Immature natural killer cell (primary cell): Measurements from ENCODE around the gene PPA2. TPM values are rescaled to one million over a fixed set of nuclear protein-coding genes. Genes with fewer than 3 reads are reported as not detected.

ENCODE experiments used
- DNase-seq, 3 donors: peaks; one replicate each; pipeline ENCODE4 v3.0.0; 2022; ENCODE audit warnings: mixed read lengths in 1 of 3
- H3K27ac Mint-ChIP-seq, 6 donors: one replicate each; pipeline ENCODE4 v1.8.0; 2020; ENCODE audit warnings: mixed read lengths in 6 of 6, mild to moderate bottlenecking in 5 of 6, inconsistent platforms in 4 of 6, moderate library complexity in 3 of 6
- H3K27me3 Mint-ChIP-seq, 3 donors: one replicate each; pipeline ENCODE4 v1.8.0; 2020 to 2021; ENCODE audit warnings: low read depth in 3 of 3, mild to moderate bottlenecking in 3 of 3, mixed read lengths in 3 of 3, moderate library complexity in 3 of 3, inconsistent platforms in 1 of 3
- H3K36me3 Mint-ChIP-seq, 3 donors: one replicate each; pipeline ENCODE4 v1.8.0; 2020; ENCODE audit warnings: mixed read lengths in 3 of 3, inconsistent platforms in 2 of 3, mild to moderate bottlenecking in 2 of 3
- H3K4me1 Mint-ChIP-seq, 2 donors: one replicate each; pipeline ENCODE4 v1.8.0; 2020; ENCODE audit warnings: inconsistent platforms in 2 of 2, mild to moderate bottlenecking in 2 of 2, mixed read lengths in 2 of 2, moderate library complexity in 1 of 2
- H3K4me3 Mint-ChIP-seq, 5 donors: one replicate each; pipeline ENCODE4 v1.8.0; 2020; ENCODE audit warnings: mild to moderate bottlenecking in 5 of 5, mixed read lengths in 5 of 5, inconsistent platforms in 3 of 5, moderate library complexity in 3 of 5
- H3K9me3 Mint-ChIP-seq, 6 donors: one replicate each; pipeline ENCODE4 v1.8.0; 2020; ENCODE audit warnings: mild to moderate bottlenecking in 6 of 6, mixed read lengths in 6 of 6, inconsistent platforms in 4 of 6, moderate library complexity in 3 of 6
- polyA plus RNA-seq, 3 donors: library from polyadenylated mRNA; unstranded; fragments of 300-500 nt; fragmentation: Illumina TruSeq; gene quantifications; one replicate each; pipeline ENCODE4 v1.2.3, GENCODE V29; 2021

The PPA2 gene
- polyA plus RNA-seq, 3 donors from 2014 or later, result 91.4 to 110 (median 101) TPM

DNA sequence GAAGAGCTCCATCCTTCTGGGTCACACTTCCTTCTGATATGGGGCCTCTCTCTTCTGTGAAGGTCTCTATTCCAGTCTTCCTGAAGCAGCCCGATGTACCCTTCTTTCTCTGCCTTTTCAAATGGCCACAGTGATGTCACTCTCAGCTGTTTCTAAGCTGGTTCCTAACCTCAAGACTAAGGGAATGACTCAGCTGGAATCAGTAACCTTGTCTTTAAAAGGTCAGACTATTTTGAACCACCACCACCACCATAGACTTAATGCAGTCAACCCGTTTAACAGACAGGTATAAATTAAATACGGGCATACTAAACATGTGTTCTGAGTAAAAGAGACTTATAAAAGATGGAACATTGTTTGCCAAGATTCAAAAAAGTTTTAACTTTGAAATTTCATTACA, 121.0 kb downstream of the PPA2 start:
- peaks cover 5 to 12% (median 6%) of the 10 kb centered on the region in 3 donors for H3K36me3 Mint-ChIP-seq
- no peak for DNase-seq
- H3K27ac Mint-ChIP-seq, result no peak overlapping the region

DNA sequence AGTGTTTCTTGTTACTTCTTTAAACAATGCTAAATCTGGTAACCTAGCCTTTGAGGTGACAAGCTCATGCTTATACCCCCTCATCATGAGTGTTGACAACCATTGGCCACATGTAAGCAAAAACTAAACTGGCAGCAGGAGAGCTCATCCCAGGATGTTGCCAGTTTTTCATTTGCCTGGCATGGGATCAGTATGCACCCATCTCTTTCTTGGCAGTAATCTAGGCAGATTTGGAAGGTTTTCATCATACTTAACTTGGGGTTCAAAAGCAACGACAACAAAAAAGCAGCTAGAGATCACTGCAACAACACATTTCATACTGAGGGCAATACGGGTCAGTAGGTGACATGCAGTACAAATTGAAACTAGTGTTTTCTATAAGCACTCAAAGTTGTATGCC, 122.0 kb downstream of the PPA2 start:
- Mint-ChIP-seq H3K9me3 (no peaks in the 10 kb centered on the region), H3K4me1 (no peaks in the 10 kb centered on the region), H3K27me3 (no peaks in the 10 kb centered on the region), H3K4me3 (no peak overlapping the region), H3K27ac (no peak overlapping the region), H3K36me3 (peaks cover under 1 to 8% (median 5%) of the 10 kb centered on the region in 3 donors)
- DNase-seq, result no peak

More for the DNA sequence above, 121.0 kb downstream of the PPA2 start:
- no peaks in the 10 kb centered on the region for H3K4me1 Mint-ChIP-seq
- H3K9me3 Mint-ChIP-seq, result no peaks in the 10 kb centered on the region
- H3K27me3 Mint-ChIP-seq, result no peaks in the 10 kb centered on the region
- no peak overlapping the region for H3K4me3 Mint-ChIP-seq

DNA sequence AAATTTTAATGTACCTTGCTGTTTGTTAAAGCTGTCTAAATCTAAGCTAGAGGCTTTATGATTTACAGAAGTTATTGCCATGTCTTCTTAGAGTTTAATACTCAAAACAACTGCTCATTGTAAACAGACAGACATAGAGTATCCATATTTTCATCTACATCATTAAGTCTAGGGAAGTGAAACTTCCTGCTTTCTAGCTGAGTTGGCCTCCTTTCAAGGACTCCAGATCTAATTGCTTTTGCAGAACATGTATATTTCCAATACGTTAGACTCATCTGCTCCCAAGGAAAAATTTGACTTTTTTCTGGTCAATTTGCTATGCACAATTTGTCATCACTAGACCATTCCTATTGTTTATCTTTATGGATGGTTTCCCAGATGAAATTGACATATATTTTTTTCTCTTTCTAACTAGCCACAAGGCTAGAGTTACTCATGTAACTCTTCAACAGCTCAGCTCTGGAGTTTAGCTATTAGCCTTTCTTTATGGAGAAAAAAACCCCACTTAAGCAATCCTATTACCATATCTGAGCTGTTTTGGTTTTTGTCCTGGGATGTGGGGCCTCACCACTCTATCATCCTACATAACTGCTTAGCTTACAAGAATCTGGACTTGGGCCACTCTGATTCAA, 122.9 kb downstream of the PPA2 start:
- Mint-ChIP-seq H3K27ac (no peak overlapping the region), H3K4me3 (no peak overlapping the region), H3K27me3 (no peaks in the 10 kb centered on the region), H3K36me3 (peaks cover 0 to 8% (median 5%) of the 10 kb centered on the region in 3 donors), H3K4me1 (no peaks in the 10 kb centered on the region), H3K9me3 (no peaks in the 10 kb centered on the region)
- no peak for DNase-seq

DNA sequence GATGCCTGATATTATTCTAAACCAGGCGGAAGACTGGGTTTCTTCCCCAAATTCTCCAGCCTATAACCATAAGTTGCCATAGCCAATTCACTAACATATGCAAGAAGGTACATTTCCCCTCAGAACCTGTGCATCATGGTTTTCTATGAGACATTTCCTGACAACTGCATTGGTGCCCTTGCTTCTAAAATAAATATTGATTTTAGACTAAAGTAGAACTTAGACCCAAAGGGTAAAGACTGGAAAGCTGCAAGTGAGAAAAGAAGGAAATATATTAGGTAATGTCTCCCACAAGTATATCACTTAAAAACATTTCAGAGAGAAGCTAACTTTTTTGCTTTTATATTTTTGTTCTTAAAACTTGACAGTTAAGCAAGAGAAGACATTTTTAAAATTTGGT, 125.1 kb downstream of the PPA2 start:
- no peak overlapping the region for H3K4me3 Mint-ChIP-seq
- DNase-seq, result no peak
- H3K9me3 Mint-ChIP-seq, result no peaks in the 10 kb centered on the region
- no peaks in the 10 kb centered on the region for H3K36me3 Mint-ChIP-seq
- H3K27me3 Mint-ChIP-seq, result no peaks in the 10 kb centered on the region
- H3K27ac Mint-ChIP-seq, result no peak overlapping the region
- no peaks in the 10 kb centered on the region for H3K4me1 Mint-ChIP-seq

DNA sequence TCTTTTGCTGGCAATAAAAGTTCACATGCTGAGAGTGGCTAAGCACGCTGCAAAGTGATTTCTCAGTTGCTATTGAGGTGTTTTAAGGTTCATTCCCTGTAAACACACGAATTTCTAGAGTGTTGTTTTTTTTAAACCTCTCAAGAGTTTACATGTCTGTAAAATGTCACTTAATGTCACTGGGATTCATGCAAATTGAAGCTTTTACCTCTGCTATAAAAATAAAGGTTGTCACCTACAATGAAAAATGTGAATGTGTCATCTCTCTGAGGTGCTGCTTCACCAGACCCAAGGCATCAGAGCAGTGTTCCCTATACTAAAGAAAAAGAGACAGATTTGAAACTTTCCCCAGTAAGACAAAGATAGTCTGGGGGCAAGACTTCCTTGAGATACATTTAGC, 127.0 kb downstream of the PPA2 start:
- Mint-ChIP-seq H3K4me1 (no peaks in the 10 kb centered on the region), H3K9me3 (no peaks in the 10 kb centered on the region), H3K27me3 (no peaks in the 10 kb centered on the region), H3K27ac (no peak overlapping the region), H3K4me3 (no peak overlapping the region), H3K36me3 (no peaks in the 10 kb centered on the region)
- DNase-seq, result no peak

DNA sequence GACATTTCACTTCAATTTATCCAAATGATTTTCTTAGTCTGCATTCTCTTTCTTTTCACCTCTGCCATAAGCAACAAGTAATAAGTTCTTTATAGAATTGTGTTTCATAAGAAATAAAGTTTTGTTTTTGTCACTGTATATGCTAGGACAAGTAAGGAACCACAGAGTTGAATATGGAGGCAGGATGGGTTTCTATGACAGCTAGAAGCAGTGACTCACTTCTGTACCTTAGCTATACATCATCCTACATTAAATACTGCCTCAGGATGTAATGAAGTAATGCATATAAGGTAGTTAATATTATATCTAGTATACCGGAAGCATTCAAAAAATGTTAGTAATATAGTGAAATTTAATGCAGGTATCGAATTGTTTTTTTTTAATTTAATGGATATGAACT, 128.0 kb downstream of the PPA2 start:
- DNase-seq, result no peak
- H3K4me1 Mint-ChIP-seq, result no peaks in the 10 kb centered on the region
- no peaks in the 10 kb centered on the region for H3K36me3 Mint-ChIP-seq
- H3K4me3 Mint-ChIP-seq, result no peak overlapping the region
- H3K9me3 Mint-ChIP-seq, result no peaks in the 10 kb centered on the region
- no peaks in the 10 kb centered on the region for H3K27me3 Mint-ChIP-seq
- no peak overlapping the region for H3K27ac Mint-ChIP-seq

DNA sequence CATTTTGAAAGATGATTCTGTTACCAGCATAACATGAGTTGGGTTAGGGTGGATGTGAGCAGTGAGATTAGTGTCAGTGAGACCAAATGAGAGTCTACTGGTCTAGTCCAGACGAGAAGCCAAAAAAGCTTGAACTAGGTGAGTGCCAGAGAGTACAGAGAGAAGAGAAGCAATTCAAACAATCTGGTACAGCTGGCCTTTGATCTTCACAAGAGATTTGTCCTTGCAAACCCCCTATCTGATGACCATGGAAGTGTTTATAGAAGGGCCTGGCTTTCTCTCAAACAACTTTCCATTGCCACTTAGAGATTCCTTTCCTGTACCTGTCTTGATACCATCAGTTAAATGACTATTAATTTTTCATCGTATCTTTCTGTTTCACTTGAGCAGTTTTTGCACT, 128.5 kb downstream of the PPA2 start:
- H3K4me3 Mint-ChIP-seq, result no peak overlapping the region

DNA sequence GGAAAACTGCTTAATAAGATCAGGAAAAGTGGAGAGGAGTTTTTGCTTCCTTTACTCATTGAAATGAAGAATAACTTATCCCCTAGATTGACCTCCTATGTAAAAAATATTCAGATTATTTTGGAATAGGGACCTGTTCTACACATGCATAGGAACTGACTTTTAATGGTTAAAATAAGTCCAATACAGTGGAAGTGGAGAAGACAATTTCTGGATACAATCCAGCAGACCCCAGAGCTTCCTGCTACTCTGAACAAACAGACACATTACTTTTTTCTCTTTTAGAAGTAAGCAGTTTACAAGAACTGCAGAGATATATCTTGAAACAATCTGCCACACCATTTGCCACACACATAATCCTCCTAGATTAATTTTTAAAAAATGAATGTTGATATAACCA, 129.7 kb downstream of the PPA2 start:
- DNase-seq, result no peak
- no peaks in the 10 kb centered on the region for H3K9me3 Mint-ChIP-seq
- peaks cover 0 to 3% (median 0%) of the 10 kb centered on the region in 3 donors for H3K36me3 Mint-ChIP-seq
- H3K4me1 Mint-ChIP-seq, result no peaks in the 10 kb centered on the region
- no peak overlapping the region for H3K27ac Mint-ChIP-seq
- H3K4me3 Mint-ChIP-seq, result no peak overlapping the region
- no peaks in the 10 kb centered on the region for H3K27me3 Mint-ChIP-seq

More for the DNA sequence above, 128.5 kb downstream of the PPA2 start:
- Mint-ChIP-seq H3K36me3 (peaks cover 0 to 2% (median 0%) of the 10 kb centered on the region in 3 donors), H3K27ac (no peak overlapping the region), H3K9me3 (no peaks in the 10 kb centered on the region), H3K27me3 (no peaks in the 10 kb centered on the region), H3K4me1 (no peaks in the 10 kb centered on the region)
- DNase-seq, result no peak

DNA sequence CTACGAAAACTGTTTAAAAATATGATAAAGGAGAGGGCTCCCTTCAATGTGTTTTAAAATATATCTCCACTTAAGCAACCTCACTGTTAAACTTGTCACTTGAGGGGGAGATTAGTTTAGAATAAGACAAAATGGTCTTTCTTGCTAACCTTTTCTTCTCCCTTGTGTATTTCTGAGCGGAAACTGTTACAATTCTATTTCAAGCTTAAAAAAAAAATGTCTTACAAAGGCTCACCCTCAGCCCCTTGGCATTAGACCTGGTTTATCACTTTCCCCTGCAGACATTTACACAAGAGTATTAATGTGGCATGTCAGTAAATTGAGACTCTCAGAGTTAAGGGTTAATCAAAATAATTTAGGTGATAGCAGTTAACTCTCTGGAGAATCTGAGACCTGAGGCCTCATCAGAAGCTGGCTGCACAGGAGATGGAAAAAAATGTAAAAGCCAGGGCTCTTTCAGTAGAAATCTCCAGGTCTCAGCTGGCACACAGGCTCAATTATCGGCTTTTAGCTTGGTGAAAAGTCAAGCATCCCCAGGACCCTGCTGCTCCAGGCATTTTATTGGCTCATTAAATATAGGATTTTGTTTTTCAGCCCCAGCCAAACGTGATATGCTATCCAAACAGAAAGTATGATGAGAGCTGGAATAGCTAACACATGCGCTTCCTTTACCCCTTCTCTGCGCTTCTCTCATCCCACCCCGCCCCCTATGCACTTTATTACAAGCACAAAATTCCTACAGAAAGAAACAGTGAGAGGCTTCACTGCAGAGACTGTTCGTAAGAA, 130.5 kb downstream of the PPA2 start:
- Mint-ChIP-seq H3K27ac (no peak overlapping the region), H3K4me1 (no peaks in the 10 kb centered on the region), H3K36me3 (peaks cover 0 to 6% (median 3%) of the 10 kb centered on the region in 3 donors), H3K9me3 (no peaks in the 10 kb centered on the region), H3K4me3 (no peak overlapping the region), H3K27me3 (no peaks in the 10 kb centered on the region)
- DNase-seq, result no peak

DNA sequence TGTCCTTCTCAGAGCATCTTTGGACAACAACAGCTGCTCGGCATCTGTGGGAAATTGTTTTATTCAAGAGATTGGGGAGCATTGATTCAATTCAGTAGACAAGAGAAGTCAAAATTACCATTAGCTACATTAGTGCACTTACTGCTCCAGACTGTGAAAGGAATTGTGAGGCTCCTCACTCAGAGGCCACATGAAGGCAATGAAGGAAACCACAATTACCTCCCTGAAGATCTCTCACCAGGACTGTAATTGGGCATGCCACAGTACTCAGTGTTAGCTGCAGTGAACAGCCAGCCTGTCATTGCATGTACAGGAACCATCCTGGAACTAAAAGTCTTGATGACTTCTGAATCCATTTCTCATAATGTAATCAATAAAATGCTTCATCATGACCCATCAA, 144.8 kb downstream of the PPA2 start:
- DNase-seq, result peak; percentile 3 to 23 (median 13)
- H3K4me1 Mint-ChIP-seq, result peaks cover 24 to 30% of the 10 kb centered on the region in 2 donors
- no peaks in the 10 kb centered on the region for H3K27me3 Mint-ChIP-seq
- H3K4me3 Mint-ChIP-seq, result peak overlapping the region in 1 of 5 donors; percentile 12
- H3K36me3 Mint-ChIP-seq, result peaks cover 0 to 4% (median 0%) of the 10 kb centered on the region in 3 donors
- no peak overlapping the region for H3K27ac Mint-ChIP-seq
- H3K9me3 Mint-ChIP-seq, result peaks cover 0 to 3% (median 0%) of the 10 kb centered on the region in 6 donors

DNA sequence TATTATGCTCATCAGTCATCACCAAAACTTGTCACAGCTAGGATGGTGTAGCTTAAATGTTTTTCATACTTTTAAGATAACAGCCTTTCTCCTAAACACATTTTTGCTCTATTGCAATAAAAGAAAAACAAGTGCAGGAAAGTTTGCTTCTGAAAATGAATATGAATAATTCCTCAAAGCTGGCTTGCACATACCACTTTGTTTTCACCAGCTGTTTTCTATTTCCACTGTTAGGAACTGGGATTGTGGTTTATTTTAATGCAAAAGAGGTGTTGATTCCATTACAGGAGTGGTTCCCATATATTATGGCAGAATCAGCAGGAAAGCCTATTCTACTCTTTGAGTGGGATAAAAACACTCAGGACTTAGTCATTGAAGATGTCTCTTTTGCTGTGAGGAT, 145.9 kb downstream of the PPA2 start:
- no peaks in the 10 kb centered on the region for H3K27me3 Mint-ChIP-seq
- no peak overlapping the region for H3K4me3 Mint-ChIP-seq
- peaks cover 0 to 4% (median 0%) of the 10 kb centered on the region in 3 donors for H3K36me3 Mint-ChIP-seq
- peaks cover 0 to 3% (median 0%) of the 10 kb centered on the region in 6 donors for H3K9me3 Mint-ChIP-seq
- peaks cover 24 to 30% of the 10 kb centered on the region in 2 donors for H3K4me1 Mint-ChIP-seq
- no peak for DNase-seq
- H3K27ac Mint-ChIP-seq, result no peak overlapping the region

DNA sequence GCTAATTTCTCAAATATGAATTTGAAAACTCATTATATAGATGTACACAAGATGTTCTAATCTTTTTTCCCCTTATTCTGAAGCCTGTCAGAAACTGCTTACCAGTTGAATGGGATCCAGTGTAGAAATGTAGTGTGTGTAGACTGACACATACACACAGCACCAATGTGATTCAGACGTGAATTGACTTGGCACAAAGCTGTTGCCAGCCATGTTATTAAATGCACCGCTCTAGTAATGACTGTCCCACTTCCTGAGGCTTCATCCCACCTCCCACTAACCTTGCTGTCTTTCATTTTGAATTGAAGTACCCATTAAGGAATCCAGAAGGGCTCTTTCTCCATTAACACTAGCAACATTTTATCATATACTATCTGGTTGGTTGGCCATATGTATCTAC, 146.6 kb downstream of the PPA2 start:
- peaks cover 0 to 4% (median 0%) of the 10 kb centered on the region in 6 donors for H3K9me3 Mint-ChIP-seq
- H3K4me3 Mint-ChIP-seq, result no peak overlapping the region
- no peaks in the 10 kb centered on the region for H3K27me3 Mint-ChIP-seq
- no peak overlapping the region for H3K27ac Mint-ChIP-seq
- no peak for DNase-seq
- H3K36me3 Mint-ChIP-seq, result peaks cover 0 to 4% (median 0%) of the 10 kb centered on the region in 3 donors
- H3K4me1 Mint-ChIP-seq, result peaks cover 24 to 30% of the 10 kb centered on the region in 2 donors
